ENCODE results near the gene KANSL3.
"Not testable (repeated sequence)": the region's sequence is repeated elsewhere in the genome, so short reads cannot be mapped to it uniquely, and the experiment has no call there.

The KANSL3 gene

GRCh38 chr2:96638144-96639121 is at the start of gene KANSL3:
KANSL3 (minus strand) TSS chr2:96638312; CDS start chr2:96637135, 1,177 bp downstream.
- Mint-ChIP-seq H3K27me3 (peaks cover 1% of the 10 kb centered on the region), H3K9me3 (no peaks in the 10 kb centered on the region), H3K27ac (peak within 1 kb of the TSS; percentile 93), H3K36me3 (peaks cover 5% of the 10 kb centered on the region), H3K4me1 (peaks cover 20% of the 10 kb centered on the region), H3K4me3 (peak within 1 kb of the TSS; percentile 87)
- DNase-seq (ENCODE audit: low spot score in 2 of 2): peak; percentile 91 to 97
- ATAC-seq (ENCODE audit: low read depth): peak; percentile 77

- H3K9me3 Mint-ChIP-seq: no peaks in the 10 kb centered on the region
- H3K4me1 Mint-ChIP-seq: no peaks in the 10 kb centered on the region
- peaks cover 8% of the 10 kb centered on the region for H3K27me3 Mint-ChIP-seq
- no peak for ATAC-seq (ENCODE audit: low read depth)
- H3K4me3 Mint-ChIP-seq: no peak overlapping the region
- no peak overlapping the region for H3K27ac Mint-ChIP-seq
- H3K36me3 Mint-ChIP-seq: no peaks in the 10 kb centered on the region
- no peak for DNase-seq (ENCODE audit: low spot score in 2 of 2)
Observed at GRCh38 chr2:96687266-96687665, 49.2 kb upstream of the KANSL3 start.

- no peak for DNase-seq (ENCODE audit: low spot score in 2 of 2)
- no peak overlapping the region for H3K27ac Mint-ChIP-seq
- no peaks in the 10 kb centered on the region for H3K36me3 Mint-ChIP-seq
- H3K27me3 Mint-ChIP-seq: peaks cover 8% of the 10 kb centered on the region
- no peaks in the 10 kb centered on the region for H3K9me3 Mint-ChIP-seq
- H3K4me3 Mint-ChIP-seq: no peak overlapping the region
- H3K4me1 Mint-ChIP-seq: no peaks in the 10 kb centered on the region
- ATAC-seq (ENCODE audit: low read depth): no peak
Observed at GRCh38 chr2:96685577-96686459, 47.7 kb upstream of the KANSL3 start.

GRCh38 chr2:96684883-96685576 is 46.9 kb upstream of the KANSL3 start:
- peaks cover 11% of the 10 kb centered on the region for H3K27me3 Mint-ChIP-seq
- no peak overlapping the region for H3K4me3 Mint-ChIP-seq
- DNase-seq (ENCODE audit: low spot score in 2 of 2) (no peak), ATAC-seq (ENCODE audit: low read depth) (no peak)
- no peak overlapping the region for H3K27ac Mint-ChIP-seq
- no peaks in the 10 kb centered on the region for H3K4me1 Mint-ChIP-seq
- H3K9me3 Mint-ChIP-seq: no peaks in the 10 kb centered on the region
- H3K36me3 Mint-ChIP-seq: no peaks in the 10 kb centered on the region

GRCh38 chr2:96683972-96684820 is 46.1 kb upstream of the KANSL3 start:
- DNase-seq (ENCODE audit: low spot score in 2 of 2): no peak
- Mint-ChIP-seq H3K4me1 (no peaks in the 10 kb centered on the region), H3K36me3 (no peaks in the 10 kb centered on the region), H3K9me3 (no peaks in the 10 kb centered on the region), H3K27ac (no peak overlapping the region), H3K4me3 (no peak overlapping the region), H3K27me3 (peaks cover 13% of the 10 kb centered on the region)
- ATAC-seq (ENCODE audit: low read depth): no peak

GRCh38 chr2:96683307-96683706 is 45.2 kb upstream of the KANSL3 start:
- H3K27me3 Mint-ChIP-seq: peaks cover 13% of the 10 kb centered on the region
- no peak for DNase-seq (ENCODE audit: low spot score in 2 of 2)
- no peaks in the 10 kb centered on the region for H3K9me3 Mint-ChIP-seq
- no peak for ATAC-seq (ENCODE audit: low read depth)
- H3K4me3 Mint-ChIP-seq: no peak overlapping the region
- no peaks in the 10 kb centered on the region for H3K4me1 Mint-ChIP-seq
- H3K27ac Mint-ChIP-seq: no peak overlapping the region
- no peaks in the 10 kb centered on the region for H3K36me3 Mint-ChIP-seq

GRCh38 chr2:96681540-96681939 is 43.4 kb upstream of the KANSL3 start:
- Mint-ChIP-seq H3K9me3 (no peaks in the 10 kb centered on the region), H3K36me3 (no peaks in the 10 kb centered on the region), H3K27ac (no peak overlapping the region), H3K4me1 (no peaks in the 10 kb centered on the region), H3K4me3 (no peak overlapping the region), H3K27me3 (peaks cover 11% of the 10 kb centered on the region)
- DNase-seq (ENCODE audit: low spot score in 2 of 2): no peak
- no peak for ATAC-seq (ENCODE audit: low read depth)

GRCh38 chr2:96680561-96681141 is 42.5 kb upstream of the KANSL3 start:
- no peaks in the 10 kb centered on the region for H3K9me3 Mint-ChIP-seq
- H3K27me3 Mint-ChIP-seq: peaks cover 9% of the 10 kb centered on the region
- no peaks in the 10 kb centered on the region for H3K4me1 Mint-ChIP-seq
- no peaks in the 10 kb centered on the region for H3K36me3 Mint-ChIP-seq
- no peak overlapping the region for H3K4me3 Mint-ChIP-seq
- ATAC-seq (ENCODE audit: low read depth) (no peak), DNase-seq (ENCODE audit: low spot score in 2 of 2) (no peak)
- no peak overlapping the region for H3K27ac Mint-ChIP-seq

GRCh38 chr2:96679848-96680247 is 41.7 kb upstream of the KANSL3 start:
- Mint-ChIP-seq H3K36me3 (no peaks in the 10 kb centered on the region), H3K9me3 (no peaks in the 10 kb centered on the region), H3K27ac (no peak overlapping the region), H3K27me3 (peaks cover 9% of the 10 kb centered on the region), H3K4me1 (no peaks in the 10 kb centered on the region), H3K4me3 (no peak overlapping the region)
- no peak for DNase-seq (ENCODE audit: low spot score in 2 of 2)
- ATAC-seq (ENCODE audit: low read depth): no peak

GRCh38 chr2:96669539-96670215 is 31.6 kb upstream of the KANSL3 start:
- Mint-ChIP-seq H3K27me3 (peaks cover 7% of the 10 kb centered on the region), H3K36me3 (no peaks in the 10 kb centered on the region), H3K27ac (no peak overlapping the region), H3K9me3 (no peaks in the 10 kb centered on the region), H3K4me3 (no peak overlapping the region), H3K4me1 (peaks cover 2% of the 10 kb centered on the region)
- no peak for DNase-seq (ENCODE audit: low spot score in 2 of 2)
- no peak for ATAC-seq (ENCODE audit: low read depth)

GRCh38 chr2:96668771-96669170 is 30.7 kb upstream of the KANSL3 start:
- Mint-ChIP-seq H3K27ac (no peak overlapping the region), H3K4me1 (peaks cover 2% of the 10 kb centered on the region), H3K9me3 (no peaks in the 10 kb centered on the region), H3K27me3 (peaks cover 7% of the 10 kb centered on the region), H3K36me3 (no peaks in the 10 kb centered on the region), H3K4me3 (no peak overlapping the region)
- DNase-seq (ENCODE audit: low spot score in 2 of 2) (no peak), ATAC-seq (ENCODE audit: low read depth) (no peak)

- not testable (repeated sequence) for DNase-seq (ENCODE audit: low spot score in 2 of 2); H3K4me1 Mint-ChIP-seq; H3K9me3 Mint-ChIP-seq; H3K36me3 Mint-ChIP-seq; H3K27me3 Mint-ChIP-seq; H3K4me3 Mint-ChIP-seq; H3K27ac Mint-ChIP-seq; ATAC-seq (ENCODE audit: low read depth)
Observed at GRCh38 chr2:96665717-96666116, 27.6 kb upstream of the KANSL3 start.
